IgD-negative memory B cell (primary cell): ENCODE measurements around the gene FETUB. TPM values are rescaled to one million over a fixed set of nuclear protein-coding genes. Genes with fewer than 3 reads are reported as not detected.

ENCODE experiments used
- H3K27ac Mint-ChIP-seq, 3 donors: one replicate each; pipeline ENCODE4 v1.8.0; 2020 to 2022; ENCODE audit warnings: mild to moderate bottlenecking in 3 of 3, mixed read lengths in 3 of 3, moderate library complexity in 1 of 3
- H3K27me3 Mint-ChIP-seq: one replicate; pipeline ENCODE4 v1.8.0; 2021; ENCODE audit warnings: mixed read lengths
- H3K36me3 Mint-ChIP-seq: one replicate; pipeline ENCODE4 v1.8.0; 2020; ENCODE audit warnings: mild to moderate bottlenecking, mixed read lengths
- H3K4me1 Mint-ChIP-seq, 3 donors: one replicate each; pipeline ENCODE4 v1.8.0; 2020 to 2022; ENCODE audit warnings: mixed read lengths in 3 of 3, mild to moderate bottlenecking in 1 of 3
- H3K4me3 Mint-ChIP-seq, 4 donors: one replicate each; pipeline ENCODE4 v1.8.0; 2020 to 2022; ENCODE audit warnings: mild to moderate bottlenecking in 4 of 4, mixed read lengths in 4 of 4, moderate library complexity in 3 of 4
- H3K9me3 Mint-ChIP-seq, 3 donors: one replicate each; pipeline ENCODE4 v1.8.0; 2020 to 2021; ENCODE audit warnings: mixed read lengths in 3 of 3, mild to moderate bottlenecking in 1 of 3
- polyA plus RNA-seq: library from polyadenylated mRNA; unstranded; fragments of 300-500 nt; fragmentation: Illumina TruSeq; gene quantifications from one replicate; pipeline ENCODE4 v1.2.3, GENCODE V29; 2021

The FETUB gene
- polyA plus RNA-seq, 1 donor from 2014 or later, result not detected

DNA sequence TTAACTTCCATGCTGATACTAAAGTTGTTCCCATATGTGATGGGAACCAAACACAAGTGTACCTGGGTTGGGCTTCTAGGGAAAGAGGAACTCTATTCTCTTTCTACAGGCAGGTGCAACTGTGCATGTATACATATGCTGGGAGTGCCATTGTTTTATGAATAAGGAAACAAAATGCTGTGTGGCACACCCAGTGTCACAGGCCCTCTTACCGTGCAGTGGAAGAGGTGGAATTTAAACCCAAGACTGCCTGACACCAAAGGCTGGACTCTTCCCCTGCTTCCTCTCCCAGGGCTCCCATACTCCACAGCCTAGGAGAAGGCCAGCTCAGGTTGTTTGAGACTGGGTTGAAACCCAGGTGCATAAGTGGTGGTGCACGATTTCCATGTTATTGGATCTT lies 1.9 kb upstream of the FETUB start:
- Mint-ChIP-seq H3K36me3 (peaks cover 2% of the 10 kb centered on the region), H3K9me3 (peaks cover 0 to 6% (median 1%) of the 10 kb centered on the region in 3 donors), H3K4me3 (no peak overlapping the region), H3K27ac (no peak overlapping the region), H3K27me3 (peaks cover 7% of the 10 kb centered on the region), H3K4me1 (peaks cover 0 to 13% (median 0%) of the 10 kb centered on the region in 3 donors)

DNA sequence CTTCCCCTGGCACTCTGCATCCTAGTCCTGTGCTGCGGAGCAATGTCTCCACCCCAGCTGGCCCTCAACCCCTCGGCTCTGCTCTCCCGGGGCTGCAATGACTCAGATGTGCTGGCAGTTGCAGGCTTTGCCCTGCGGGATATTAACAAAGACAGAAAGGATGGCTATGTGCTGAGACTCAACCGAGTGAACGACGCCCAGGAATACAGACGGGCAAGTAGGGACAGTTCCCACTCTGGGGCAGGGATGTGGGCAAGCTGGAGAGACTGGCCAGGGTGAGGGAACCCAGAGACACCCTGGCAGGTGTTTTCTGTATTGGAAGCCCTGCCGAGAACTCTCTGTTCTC lies 247 bp downstream of the FETUB start:
- H3K27ac Mint-ChIP-seq, result no peak overlapping the region
- H3K4me1 Mint-ChIP-seq, result peaks cover 0 to 18% (median 0%) of the 10 kb centered on the region in 3 donors
- peaks cover 2% of the 10 kb centered on the region for H3K36me3 Mint-ChIP-seq
- peaks cover 7% of the 10 kb centered on the region for H3K27me3 Mint-ChIP-seq
- H3K4me3 Mint-ChIP-seq, result no peak overlapping the region
- peaks cover 0 to 6% (median 1%) of the 10 kb centered on the region in 3 donors for H3K9me3 Mint-ChIP-seq

DNA sequence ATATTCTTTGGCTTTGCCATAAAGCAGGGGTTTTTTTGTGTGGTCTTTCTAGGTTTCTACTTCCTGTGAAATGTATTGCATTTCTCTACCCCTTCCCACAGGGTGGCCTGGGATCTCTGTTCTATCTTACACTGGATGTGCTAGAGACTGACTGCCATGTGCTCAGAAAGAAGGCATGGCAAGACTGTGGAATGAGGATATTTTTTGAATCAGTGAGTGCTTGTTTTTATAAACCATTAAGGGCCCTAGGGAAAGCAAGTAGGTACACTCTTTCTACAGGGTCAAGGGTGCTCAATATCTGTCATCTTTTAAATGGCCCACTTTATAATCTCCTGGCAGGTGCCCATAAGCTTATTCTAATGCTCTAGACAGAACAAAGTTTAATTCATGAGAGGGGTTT lies 730 bp downstream of the FETUB start:
- Mint-ChIP-seq H3K4me1 (peaks cover 0 to 18% (median 0%) of the 10 kb centered on the region in 3 donors), H3K9me3 (peaks cover 0 to 6% (median 1%) of the 10 kb centered on the region in 3 donors), H3K27ac (no peak overlapping the region), H3K36me3 (peaks cover 2% of the 10 kb centered on the region), H3K4me3 (no peak overlapping the region), H3K27me3 (peaks cover 7% of the 10 kb centered on the region)

GRCh38 chr3:186642014-186642413 lies 1.8 kb downstream of the FETUB start:
- Mint-ChIP-seq H3K36me3 (peaks cover 2% of the 10 kb centered on the region), H3K27me3 (peaks cover 7% of the 10 kb centered on the region), H3K9me3 (peaks cover 0 to 6% (median 1%) of the 10 kb centered on the region in 3 donors), H3K4me1 (peaks cover 0 to 19% (median 2%) of the 10 kb centered on the region in 3 donors), H3K4me3 (no peak overlapping the region), H3K27ac (no peak overlapping the region)

DNA sequence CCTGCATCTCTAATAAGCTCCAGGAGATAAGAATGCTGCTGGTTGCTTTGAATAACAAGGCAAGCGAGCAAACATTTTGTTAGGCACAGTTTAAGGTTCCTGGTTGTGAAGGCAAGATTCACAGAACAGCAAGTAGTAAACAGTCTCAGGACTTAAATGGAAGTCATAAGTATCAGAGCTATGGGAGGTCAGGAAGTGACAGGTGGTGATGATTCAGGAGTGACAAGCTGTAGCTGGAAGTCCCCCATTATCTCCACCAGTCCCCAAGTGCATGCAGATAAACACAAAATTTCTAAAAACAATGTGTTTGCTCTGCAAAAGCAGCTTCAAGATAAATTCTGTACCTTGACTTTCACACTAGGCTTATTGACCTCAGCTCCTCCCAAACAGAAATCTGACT lies 3.3 kb downstream of the FETUB start:
- peaks cover 2% of the 10 kb centered on the region for H3K36me3 Mint-ChIP-seq
- peaks cover 7% of the 10 kb centered on the region for H3K27me3 Mint-ChIP-seq
- H3K4me3 Mint-ChIP-seq, result no peak overlapping the region
- peaks cover 0 to 19% (median 2%) of the 10 kb centered on the region in 3 donors for H3K4me1 Mint-ChIP-seq
- H3K27ac Mint-ChIP-seq, result no peak overlapping the region
- H3K9me3 Mint-ChIP-seq, result peaks cover 0 to 6% (median 1%) of the 10 kb centered on the region in 3 donors

DNA sequence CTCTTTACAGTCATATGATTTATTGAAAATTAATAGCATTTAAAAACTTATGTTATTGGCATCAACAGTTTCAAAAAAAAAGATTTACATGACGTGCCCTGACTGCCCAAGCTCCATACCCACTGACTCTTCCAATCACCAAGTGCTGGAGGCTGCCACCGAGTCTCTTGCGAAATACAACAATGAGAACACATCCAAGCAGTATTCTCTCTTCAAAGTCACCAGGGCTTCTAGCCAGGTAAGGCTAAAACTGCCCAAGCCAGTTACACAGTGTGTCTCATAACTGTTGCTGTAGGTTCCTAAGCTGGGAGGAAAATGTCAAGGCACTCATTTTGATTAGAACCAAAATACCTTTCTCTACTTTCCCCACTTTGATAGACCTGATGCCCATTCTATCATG lies 4.5 kb downstream of the FETUB start:
- H3K27ac Mint-ChIP-seq, result no peak overlapping the region
- H3K27me3 Mint-ChIP-seq, result peaks cover 6% of the 10 kb centered on the region
- H3K4me1 Mint-ChIP-seq, result peaks cover 0 to 19% (median 2%) of the 10 kb centered on the region in 3 donors
- H3K36me3 Mint-ChIP-seq, result no peaks in the 10 kb centered on the region
- no peak overlapping the region for H3K4me3 Mint-ChIP-seq
- peaks cover 0 to 3% (median 0%) of the 10 kb centered on the region in 3 donors for H3K9me3 Mint-ChIP-seq

DNA sequence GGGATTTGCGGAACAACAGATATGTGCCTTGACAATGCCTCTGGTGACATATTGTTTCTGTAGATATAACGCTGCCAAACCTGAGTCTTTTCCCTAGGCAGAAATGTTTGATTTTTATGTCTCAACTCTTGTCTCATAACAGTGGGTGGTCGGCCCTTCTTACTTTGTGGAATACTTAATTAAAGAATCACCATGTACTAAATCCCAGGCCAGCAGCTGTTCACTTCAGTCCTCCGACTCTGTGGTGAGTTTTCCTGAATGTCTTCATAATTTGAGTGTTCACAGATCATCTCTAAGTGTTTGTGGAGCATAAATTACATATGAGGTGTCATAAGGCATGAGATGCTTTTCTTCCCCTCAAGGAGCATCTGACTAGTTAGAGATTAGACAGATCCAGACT lies 5.9 kb downstream of the FETUB start:
- no peak overlapping the region for H3K4me3 Mint-ChIP-seq
- no peak overlapping the region for H3K27ac Mint-ChIP-seq
- H3K9me3 Mint-ChIP-seq, result peaks cover 0 to 3% (median 0%) of the 10 kb centered on the region in 3 donors
- H3K4me1 Mint-ChIP-seq, result peaks cover 0 to 20% (median 2%) of the 10 kb centered on the region in 3 donors
- no peaks in the 10 kb centered on the region for H3K36me3 Mint-ChIP-seq
- H3K27me3 Mint-ChIP-seq, result peaks cover 2% of the 10 kb centered on the region

GRCh38 chr3:186646841-186647240 lies 6.6 kb downstream of the FETUB start:
- H3K9me3 Mint-ChIP-seq, result peaks cover 0 to 3% (median 0%) of the 10 kb centered on the region in 3 donors
- no peak overlapping the region for H3K4me3 Mint-ChIP-seq
- no peaks in the 10 kb centered on the region for H3K36me3 Mint-ChIP-seq
- H3K27ac Mint-ChIP-seq, result no peak overlapping the region
- no peaks in the 10 kb centered on the region for H3K27me3 Mint-ChIP-seq
- peaks cover 0 to 22% (median 2%) of the 10 kb centered on the region in 3 donors for H3K4me1 Mint-ChIP-seq

- no peak overlapping the region for H3K27ac Mint-ChIP-seq
- H3K4me1 Mint-ChIP-seq, result peaks cover 12 to 25% (median 18%) of the 10 kb centered on the region in 3 donors
- H3K4me3 Mint-ChIP-seq, result no peak overlapping the region
- no peaks in the 10 kb centered on the region for H3K36me3 Mint-ChIP-seq
- H3K9me3 Mint-ChIP-seq, result no peaks in the 10 kb centered on the region
- no peaks in the 10 kb centered on the region for H3K27me3 Mint-ChIP-seq
Observed at GRCh38 chr3:186648851-186649250, 8.7 kb downstream of the FETUB start.

- Mint-ChIP-seq H3K36me3 (no peaks in the 10 kb centered on the region), H3K27ac (peak overlapping the region in 1 of 3 donors; percentile 98), H3K4me3 (no peak overlapping the region), H3K27me3 (peaks cover 2% of the 10 kb centered on the region), H3K9me3 (no peaks in the 10 kb centered on the region), H3K4me1 (peaks cover 17 to 23% (median 19%) of the 10 kb centered on the region in 3 donors)
Observed at GRCh38 chr3:186651678-186652215, 11.5 kb downstream of the FETUB start.

DNA sequence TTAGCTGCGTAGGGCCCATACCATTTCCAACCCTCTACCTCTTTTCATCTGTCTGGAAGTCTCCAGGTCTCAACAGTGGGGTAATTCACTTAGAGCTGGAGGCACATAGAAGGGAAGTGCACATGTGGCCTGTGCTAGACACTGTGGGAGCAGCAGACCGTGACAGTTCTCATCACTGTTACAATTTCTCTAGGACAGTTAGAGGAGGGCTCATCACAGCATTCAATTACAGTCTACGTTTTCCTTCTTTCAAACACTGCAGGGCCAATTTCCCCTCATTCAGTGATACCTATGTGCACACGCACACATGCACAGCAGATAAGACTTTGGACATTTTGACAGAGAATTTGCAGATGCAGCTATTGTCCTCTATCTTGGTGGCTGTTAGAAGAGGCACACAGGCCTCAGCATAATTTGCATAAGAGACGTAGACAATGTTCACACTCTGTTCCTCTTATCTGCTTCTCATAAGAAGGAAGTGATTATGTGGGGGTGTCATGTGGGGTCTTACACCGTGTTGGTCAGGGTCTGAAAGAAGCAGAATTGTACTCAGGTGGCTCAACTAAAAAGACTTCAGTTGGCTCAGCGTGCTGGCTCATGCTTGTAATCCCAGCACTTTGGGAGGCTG lies 13.0 kb downstream of the FETUB start:
- Mint-ChIP-seq H3K4me3 (peak overlapping the region in 3 of 4 donors; percentile 54 to 87 (median 87)), H3K27me3 (peaks cover 2% of the 10 kb centered on the region), H3K36me3 (peaks cover 2% of the 10 kb centered on the region), H3K4me1 (peaks cover 16 to 22% (median 19%) of the 10 kb centered on the region in 3 donors), H3K9me3 (no peaks in the 10 kb centered on the region), H3K27ac (peak overlapping the region; percentile 5 to 98 (median 93))

GRCh38 chr3:186653984-186654383 lies 13.8 kb downstream of the FETUB start:
- Mint-ChIP-seq H3K4me3 (no peak overlapping the region), H3K9me3 (no peaks in the 10 kb centered on the region), H3K27ac (peak overlapping the region in 2 of 3 donors; percentile 93 to 98), H3K4me1 (peaks cover 16 to 22% (median 19%) of the 10 kb centered on the region in 3 donors), H3K27me3 (peaks cover 3% of the 10 kb centered on the region), H3K36me3 (peaks cover 2% of the 10 kb centered on the region)

DNA sequence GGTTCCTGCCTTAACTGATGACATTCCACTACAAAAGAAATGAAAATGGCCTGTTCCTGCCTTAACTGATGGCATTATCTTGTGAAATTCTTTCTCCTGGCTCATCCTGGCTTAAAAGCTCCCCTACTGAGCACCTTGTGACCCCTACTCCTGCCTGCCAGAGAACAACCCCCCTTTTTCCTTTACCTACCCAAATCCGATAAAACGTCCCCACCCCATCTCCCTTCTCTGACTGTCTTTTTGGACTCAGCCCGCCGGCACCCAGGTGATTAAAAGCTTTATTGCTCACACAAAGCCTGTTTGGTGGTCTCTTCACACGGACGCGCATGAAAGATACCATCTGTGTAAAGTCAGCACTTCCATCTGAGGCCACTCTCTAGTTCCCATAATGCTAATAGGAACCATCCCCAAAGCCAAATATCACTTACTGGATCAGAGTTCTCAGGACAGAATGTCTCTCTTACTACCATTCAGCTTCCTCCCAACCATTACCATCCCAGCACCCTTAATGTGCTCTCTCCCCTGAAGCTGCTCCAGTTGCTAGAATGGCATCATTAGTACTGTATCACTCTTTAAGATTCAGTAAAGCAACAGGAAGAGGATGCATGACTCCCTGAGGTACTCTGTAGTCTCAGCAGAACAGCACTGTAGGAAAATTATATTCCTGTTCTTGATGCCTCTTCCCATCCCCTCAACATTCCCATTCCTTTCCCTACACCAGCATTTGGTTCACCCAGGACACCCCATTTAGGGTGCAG lies 23.3 kb downstream of the FETUB start:
- no peak overlapping the region for H3K4me3 Mint-ChIP-seq
- H3K27ac Mint-ChIP-seq, result no peak overlapping the region
- peaks cover 8% of the 10 kb centered on the region for H3K27me3 Mint-ChIP-seq
- peaks cover 2% of the 10 kb centered on the region for H3K36me3 Mint-ChIP-seq
- no peaks in the 10 kb centered on the region for H3K9me3 Mint-ChIP-seq
- H3K4me1 Mint-ChIP-seq, result no peaks in the 10 kb centered on the region

- peaks cover 7% of the 10 kb centered on the region for H3K27me3 Mint-ChIP-seq
- no peak overlapping the region for H3K4me3 Mint-ChIP-seq
- peaks cover 2% of the 10 kb centered on the region for H3K36me3 Mint-ChIP-seq
- H3K27ac Mint-ChIP-seq, result no peak overlapping the region
- H3K9me3 Mint-ChIP-seq, result no peaks in the 10 kb centered on the region
- no peaks in the 10 kb centered on the region for H3K4me1 Mint-ChIP-seq
Observed at GRCh38 chr3:186664119-186664495, 23.9 kb downstream of the FETUB start.

- Mint-ChIP-seq H3K4me3 (no peak overlapping the region), H3K27ac (no peak overlapping the region), H3K36me3 (peaks cover 2% of the 10 kb centered on the region), H3K9me3 (no peaks in the 10 kb centered on the region), H3K4me1 (no peaks in the 10 kb centered on the region), H3K27me3 (peaks cover 5% of the 10 kb centered on the region)
Observed at GRCh38 chr3:186664506-186664905, 24.3 kb downstream of the FETUB start.
